Measurements from ENCODE around the gene PIP5KL1. TPM values are rescaled to one million over a fixed set of nuclear protein-coding genes. Genes with fewer than 3 reads are reported as not detected.
A peak's percentile ranks its signal among the peaks of the same experiment; 100 is the strongest.

The PIP5KL1 gene
- total RNA-seq, 1 experiment from 2014 or later = 16.8 TPM

DNA sequence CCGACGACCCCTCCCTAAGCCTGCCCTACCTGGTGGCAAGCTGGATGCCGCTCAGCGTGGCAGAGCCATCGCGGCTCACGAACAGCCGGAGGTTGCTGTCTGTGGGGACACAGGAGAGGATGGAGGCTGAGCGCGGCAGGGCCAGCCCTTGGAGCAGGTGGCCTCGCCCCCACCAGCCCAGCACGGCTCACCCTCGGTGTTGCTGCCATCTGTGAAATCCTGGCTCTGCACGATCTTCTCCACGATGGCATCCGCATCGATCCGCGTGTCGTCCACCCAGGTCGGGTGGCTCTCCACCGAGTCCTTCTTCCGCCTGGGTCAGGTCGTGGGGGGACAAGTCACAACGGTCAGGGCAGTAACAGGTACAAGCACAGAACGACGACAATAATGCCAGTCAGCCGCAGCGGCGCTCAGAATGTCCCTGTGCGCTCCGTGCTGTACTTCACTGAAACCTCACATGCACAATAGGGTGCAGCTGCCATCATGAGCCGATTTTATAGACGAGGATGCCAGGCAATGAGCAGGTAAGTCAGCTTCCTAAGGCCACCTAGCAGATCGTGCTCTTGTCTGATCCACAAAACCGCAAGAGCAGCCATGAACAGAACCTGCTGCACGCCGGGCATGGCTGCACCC, 14.1 kb upstream of the PIP5KL1 start:
- Mint-ChIP-seq H3K36me3 (peaks cover 5% of the 10 kb centered on the region; the same call in 1 of the 2 replicates), H3K4me3 (no peak overlapping the region), H3K9me3 (no peaks in the 10 kb centered on the region), H3K27ac (no peak overlapping the region), H3K27me3 (ENCODE audit: low read depth) (no peaks in the 10 kb centered on the region), H3K4me1 (peaks cover 22% of the 10 kb centered on the region)
- CTCF ChIA-PET = interaction anchor here (0.9 to 5.2 kb wide), 27 partner anchors 7 to 386 kb away, joined by 3 to 179 read pairs (median 11); partner anchors contain the start of genes EEIG1, PIP5KL1 and ST6GALNAC4
- no peak for ATAC-seq
- POLR2A ChIA-PET = no interaction called here
- no peak for TF ChIP-seq CREM (CRISPR knock-in tag; IDR thresholded peaks at IDR 0.05)
- TF ChIP-seq, protein P1, sequence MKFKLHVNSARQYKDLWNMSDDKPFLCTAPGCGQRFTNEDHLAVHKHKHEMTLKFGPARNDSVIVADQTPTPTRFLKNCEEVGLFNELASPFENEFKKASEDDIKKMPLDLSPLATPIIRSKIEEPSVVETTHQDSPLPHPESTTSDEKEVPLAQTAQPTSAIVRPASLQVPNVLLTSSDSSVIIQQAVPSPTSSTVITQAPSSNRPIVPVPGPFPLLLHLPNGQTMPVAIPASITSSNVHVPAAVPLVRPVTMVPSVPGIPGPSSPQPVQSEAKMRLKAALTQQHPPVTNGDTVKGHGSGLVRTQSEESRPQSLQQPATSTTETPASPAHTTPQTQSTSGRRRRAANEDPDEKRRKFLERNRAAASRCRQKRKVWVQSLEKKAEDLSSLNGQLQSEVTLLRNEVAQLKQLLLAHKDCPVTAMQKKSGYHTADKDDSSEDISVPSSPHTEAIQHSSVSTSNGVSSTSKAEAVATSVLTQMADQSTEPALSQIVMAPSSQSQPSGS (CRISPR knock-in tag; IDR thresholded peaks at IDR 0.05; ENCODE audit: borderline replicate concordance, low read depth) = no peak
- TF ChIP-seq, protein P2, sequence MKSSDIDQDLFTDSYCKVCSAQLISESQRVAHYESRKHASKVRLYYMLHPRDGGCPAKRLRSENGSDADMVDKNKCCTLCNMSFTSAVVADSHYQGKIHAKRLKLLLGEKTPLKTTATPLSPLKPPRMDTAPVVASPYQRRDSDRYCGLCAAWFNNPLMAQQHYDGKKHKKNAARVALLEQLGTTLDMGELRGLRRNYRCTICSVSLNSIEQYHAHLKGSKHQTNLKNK (CRISPR knock-in tag; IDR thresholded peaks at IDR 0.05) = no peak
- no peak for TF ChIP-seq TCF7 (CRISPR knock-in tag; IDR thresholded peaks at IDR 0.05; ENCODE audit: low read depth)
- TF ChIP-seq, protein P3, sequence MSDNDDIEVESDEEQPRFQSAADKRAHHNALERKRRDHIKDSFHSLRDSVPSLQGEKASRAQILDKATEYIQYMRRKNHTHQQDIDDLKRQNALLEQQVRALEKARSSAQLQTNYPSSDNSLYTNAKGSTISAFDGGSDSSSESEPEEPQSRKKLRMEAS (CRISPR knock-in tag; IDR thresholded peaks at IDR 0.05) = no peak
- TF ChIP-seq CBFB (CRISPR knock-in tag; IDR thresholded peaks at IDR 0.05; ENCODE audit: low read depth) = no peak
- TF ChIP-seq, protein P4, sequence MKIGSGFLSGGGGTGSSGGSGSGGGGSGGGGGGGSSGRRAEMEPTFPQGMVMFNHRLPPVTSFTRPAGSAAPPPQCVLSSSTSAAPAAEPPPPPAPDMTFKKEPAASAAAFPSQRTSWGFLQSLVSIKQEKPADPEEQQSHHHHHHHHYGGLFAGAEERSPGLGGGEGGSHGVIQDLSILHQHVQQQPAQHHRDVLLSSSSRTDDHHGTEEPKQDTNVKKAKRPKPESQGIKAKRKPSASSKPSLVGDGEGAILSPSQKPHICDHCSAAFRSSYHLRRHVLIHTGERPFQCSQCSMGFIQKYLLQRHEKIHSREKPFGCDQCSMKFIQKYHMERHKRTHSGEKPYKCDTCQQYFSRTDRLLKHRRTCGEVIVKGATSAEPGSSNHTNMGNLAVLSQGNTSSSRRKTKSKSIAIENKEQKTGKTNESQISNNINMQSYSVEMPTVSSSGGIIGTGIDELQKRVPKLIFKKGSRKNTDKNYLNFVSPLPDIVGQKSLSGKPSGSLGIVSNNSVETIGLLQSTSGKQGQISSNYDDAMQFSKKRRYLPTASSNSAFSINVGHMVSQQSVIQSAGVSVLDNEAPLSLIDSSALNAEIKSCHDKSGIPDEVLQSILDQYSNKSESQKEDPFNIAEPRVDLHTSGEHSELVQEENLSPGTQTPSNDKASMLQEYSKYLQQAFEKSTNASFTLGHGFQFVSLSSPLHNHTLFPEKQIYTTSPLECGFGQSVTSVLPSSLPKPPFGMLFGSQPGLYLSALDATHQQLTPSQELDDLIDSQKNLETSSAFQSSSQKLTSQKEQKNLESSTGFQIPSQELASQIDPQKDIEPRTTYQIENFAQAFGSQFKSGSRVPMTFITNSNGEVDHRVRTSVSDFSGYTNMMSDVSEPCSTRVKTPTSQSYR (CRISPR knock-in tag; IDR thresholded peaks at IDR 0.05) = no peak
- TF ChIP-seq, protein P5, sequence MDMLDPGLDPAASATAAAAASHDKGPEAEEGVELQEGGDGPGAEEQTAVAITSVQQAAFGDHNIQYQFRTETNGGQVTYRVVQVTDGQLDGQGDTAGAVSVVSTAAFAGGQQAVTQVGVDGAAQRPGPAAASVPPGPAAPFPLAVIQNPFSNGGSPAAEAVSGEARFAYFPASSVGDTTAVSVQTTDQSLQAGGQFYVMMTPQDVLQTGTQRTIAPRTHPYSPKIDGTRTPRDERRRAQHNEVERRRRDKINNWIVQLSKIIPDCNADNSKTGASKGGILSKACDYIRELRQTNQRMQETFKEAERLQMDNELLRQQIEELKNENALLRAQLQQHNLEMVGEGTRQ (CRISPR knock-in tag; IDR thresholded peaks at IDR 0.05) = no peak
- TF ChIP-seq, protein P6, sequence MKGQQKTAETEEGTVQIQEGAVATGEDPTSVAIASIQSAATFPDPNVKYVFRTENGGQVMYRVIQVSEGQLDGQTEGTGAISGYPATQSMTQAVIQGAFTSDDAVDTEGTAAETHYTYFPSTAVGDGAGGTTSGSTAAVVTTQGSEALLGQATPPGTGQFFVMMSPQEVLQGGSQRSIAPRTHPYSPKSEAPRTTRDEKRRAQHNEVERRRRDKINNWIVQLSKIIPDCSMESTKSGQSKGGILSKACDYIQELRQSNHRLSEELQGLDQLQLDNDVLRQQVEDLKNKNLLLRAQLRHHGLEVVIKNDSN (CRISPR knock-in tag; IDR thresholded peaks at IDR 0.05) = no peak
- no peak for DNase-seq (ENCODE audit: low spot score)

DNA sequence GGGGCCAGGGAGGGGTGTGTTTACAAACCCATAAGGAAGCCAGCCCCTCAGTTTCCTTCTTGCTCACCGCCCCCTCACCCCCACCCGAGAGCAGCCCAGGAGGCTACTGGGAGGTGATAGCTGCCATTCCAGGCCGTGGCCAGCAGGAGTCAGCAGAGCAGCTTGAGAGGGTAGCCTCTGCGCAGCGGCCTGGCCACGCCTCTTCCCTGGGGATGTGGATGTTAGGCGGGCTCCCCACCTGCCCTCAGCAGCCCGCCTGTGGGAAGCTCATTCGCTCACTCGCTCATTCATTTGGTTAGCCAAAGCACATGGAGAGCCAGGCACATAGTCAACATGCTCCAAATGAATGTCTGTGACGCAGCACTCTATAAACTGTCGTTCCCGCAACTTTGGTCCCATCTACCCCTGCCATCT, 13.2 kb upstream of the PIP5KL1 start:
- H3K27ac Mint-ChIP-seq = peak overlapping the region; percentile 58
- CTCF ChIA-PET = interaction anchor here (0.5 to 5.2 kb wide), 60 partner anchors 8 to 519 kb away, joined by 3 to 179 read pairs (median 8); partner anchors contain the start of genes BBLN, EEIG1, ENG and NAIF1
- ATAC-seq (peak; percentile 84), DNase-seq (ENCODE audit: low spot score) (peak; percentile 96)
- H3K27me3 Mint-ChIP-seq (ENCODE audit: low read depth) = no peaks in the 10 kb centered on the region
- no peaks in the 10 kb centered on the region for H3K9me3 Mint-ChIP-seq
- H3K36me3 Mint-ChIP-seq = peaks cover 5% of the 10 kb centered on the region; the same call in 1 of the 2 replicates
- no peak overlapping the region for H3K4me3 Mint-ChIP-seq
- H3K4me1 Mint-ChIP-seq = peaks cover 22% of the 10 kb centered on the region
- POLR2A ChIA-PET = interaction anchor here (0.7 to 1.7 kb wide), 7 partner anchors 13 to 154 kb away, joined by 3 to 8 read pairs (median 3); partner anchors contain the start of gene PIP5KL1
- TF ChIP-seq, protein P7, sequence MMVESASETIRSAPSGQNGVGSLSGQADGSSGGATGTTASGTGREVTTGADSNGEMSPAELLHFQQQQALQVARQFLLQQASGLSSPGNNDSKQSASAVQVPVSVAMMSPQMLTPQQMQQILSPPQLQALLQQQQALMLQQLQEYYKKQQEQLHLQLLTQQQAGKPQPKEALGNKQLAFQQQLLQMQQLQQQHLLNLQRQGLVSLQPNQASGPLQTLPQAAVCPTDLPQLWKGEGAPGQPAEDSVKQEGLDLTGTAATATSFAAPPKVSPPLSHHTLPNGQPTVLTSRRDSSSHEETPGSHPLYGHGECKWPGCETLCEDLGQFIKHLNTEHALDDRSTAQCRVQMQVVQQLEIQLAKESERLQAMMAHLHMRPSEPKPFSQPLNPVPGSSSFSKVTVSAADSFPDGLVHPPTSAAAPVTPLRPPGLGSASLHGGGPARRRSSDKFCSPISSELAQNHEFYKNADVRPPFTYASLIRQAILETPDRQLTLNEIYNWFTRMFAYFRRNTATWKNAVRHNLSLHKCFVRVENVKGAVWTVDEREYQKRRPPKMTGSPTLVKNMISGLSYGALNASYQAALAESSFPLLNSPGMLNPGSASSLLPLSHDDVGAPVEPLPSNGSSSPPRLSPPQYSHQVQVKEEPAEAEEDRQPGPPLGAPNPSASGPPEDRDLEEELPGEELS (CRISPR knock-in tag; IDR thresholded peaks at IDR 0.05) = no peak
- TF ChIP-seq OVOL2 (CRISPR knock-in tag; IDR thresholded peaks at IDR 0.05; ENCODE audit: borderline replicate concordance) = no peak
- TF ChIP-seq, protein P8, sequence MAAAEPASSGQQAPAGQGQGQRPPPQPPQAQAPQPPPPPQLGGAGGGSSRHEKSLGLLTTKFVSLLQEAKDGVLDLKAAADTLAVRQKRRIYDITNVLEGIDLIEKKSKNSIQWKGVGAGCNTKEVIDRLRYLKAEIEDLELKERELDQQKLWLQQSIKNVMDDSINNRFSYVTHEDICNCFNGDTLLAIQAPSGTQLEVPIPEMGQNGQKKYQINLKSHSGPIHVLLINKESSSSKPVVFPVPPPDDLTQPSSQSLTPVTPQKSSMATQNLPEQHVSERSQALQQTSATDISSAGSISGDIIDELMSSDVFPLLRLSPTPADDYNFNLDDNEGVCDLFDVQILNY (CRISPR knock-in tag; IDR thresholded peaks at IDR 0.05) = no peak
- TF ChIP-seq, protein P9, sequence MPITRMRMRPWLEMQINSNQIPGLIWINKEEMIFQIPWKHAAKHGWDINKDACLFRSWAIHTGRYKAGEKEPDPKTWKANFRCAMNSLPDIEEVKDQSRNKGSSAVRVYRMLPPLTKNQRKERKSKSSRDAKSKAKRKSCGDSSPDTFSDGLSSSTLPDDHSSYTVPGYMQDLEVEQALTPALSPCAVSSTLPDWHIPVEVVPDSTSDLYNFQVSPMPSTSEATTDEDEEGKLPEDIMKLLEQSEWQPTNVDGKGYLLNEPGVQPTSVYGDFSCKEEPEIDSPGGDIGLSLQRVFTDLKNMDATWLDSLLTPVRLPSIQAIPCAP (CRISPR knock-in tag; IDR thresholded peaks at IDR 0.05) = no peak
- peak; percentile 43; the same call in 1 of the 2 replicates for TF ChIP-seq ETV6 (CRISPR knock-in tag; IDR thresholded peaks at IDR 0.05)
- TF ChIP-seq, protein P10, sequence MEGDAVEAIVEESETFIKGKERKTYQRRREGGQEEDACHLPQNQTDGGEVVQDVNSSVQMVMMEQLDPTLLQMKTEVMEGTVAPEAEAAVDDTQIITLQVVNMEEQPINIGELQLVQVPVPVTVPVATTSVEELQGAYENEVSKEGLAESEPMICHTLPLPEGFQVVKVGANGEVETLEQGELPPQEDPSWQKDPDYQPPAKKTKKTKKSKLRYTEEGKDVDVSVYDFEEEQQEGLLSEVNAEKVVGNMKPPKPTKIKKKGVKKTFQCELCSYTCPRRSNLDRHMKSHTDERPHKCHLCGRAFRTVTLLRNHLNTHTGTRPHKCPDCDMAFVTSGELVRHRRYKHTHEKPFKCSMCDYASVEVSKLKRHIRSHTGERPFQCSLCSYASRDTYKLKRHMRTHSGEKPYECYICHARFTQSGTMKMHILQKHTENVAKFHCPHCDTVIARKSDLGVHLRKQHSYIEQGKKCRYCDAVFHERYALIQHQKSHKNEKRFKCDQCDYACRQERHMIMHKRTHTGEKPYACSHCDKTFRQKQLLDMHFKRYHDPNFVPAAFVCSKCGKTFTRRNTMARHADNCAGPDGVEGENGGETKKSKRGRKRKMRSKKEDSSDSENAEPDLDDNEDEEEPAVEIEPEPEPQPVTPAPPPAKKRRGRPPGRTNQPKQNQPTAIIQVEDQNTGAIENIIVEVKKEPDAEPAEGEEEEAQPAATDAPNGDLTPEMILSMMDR (IDR thresholded peaks at IDR 0.05) = peak; percentile 84
- TF ChIP-seq RORB (CRISPR knock-in tag; IDR thresholded peaks at IDR 0.05) = no peak
- no peak for TF ChIP-seq GTF2I (CRISPR knock-in tag; conservative IDR thresholded peaks at IDR 0.05)
- TF ChIP-seq IRF2 (CRISPR knock-in tag; IDR thresholded peaks at IDR 0.05; ENCODE audit: borderline replicate concordance, low read depth) = no peak
- 0 out of 2 replicates have a peak, but pooled peaks have one; percentile 6 for TF ChIP-seq ZNF423 (CRISPR knock-in tag; IDR thresholded peaks at IDR 0.05)
